Skin epidermis (tissue), 12 donors: ENCODE measurements around the gene SRBD1.

Source experiments
- H3K27ac ChIP-seq, 21 experiments: fragments of 200-600 bp; sonication (generic) in 11 of 21; one replicate each; pipeline ENCODE4 v1.5.0; 2020; ENCODE audit warnings: mild to moderate bottlenecking in 3 of 21, inconsistent platforms in 2 of 21, moderate library complexity in 2 of 21
- H3K4me3 ChIP-seq, 7 experiments: fragments of 200-600 bp; sonication (generic) in 2 of 7; one replicate each; pipeline ENCODE4 v1.5.0; 2020; ENCODE audit warnings: inconsistent platforms in 2 of 7, mild to moderate bottlenecking in 2 of 7, moderate library complexity in 1 of 7

Gene SRBD1

GRCh38 chr2:45343251-45344017 lies 267.6 kb downstream of the SRBD1 start:
- Histone ChIP-seq H3K4me3 (no peak overlapping the region), H3K27ac (no peak overlapping the region)

- H3K27ac ChIP-seq, result no peak overlapping the region
These were observed 270.7 kb downstream of the SRBD1 start for GRCh38 chr2:45340318-45340717.

DNA sequence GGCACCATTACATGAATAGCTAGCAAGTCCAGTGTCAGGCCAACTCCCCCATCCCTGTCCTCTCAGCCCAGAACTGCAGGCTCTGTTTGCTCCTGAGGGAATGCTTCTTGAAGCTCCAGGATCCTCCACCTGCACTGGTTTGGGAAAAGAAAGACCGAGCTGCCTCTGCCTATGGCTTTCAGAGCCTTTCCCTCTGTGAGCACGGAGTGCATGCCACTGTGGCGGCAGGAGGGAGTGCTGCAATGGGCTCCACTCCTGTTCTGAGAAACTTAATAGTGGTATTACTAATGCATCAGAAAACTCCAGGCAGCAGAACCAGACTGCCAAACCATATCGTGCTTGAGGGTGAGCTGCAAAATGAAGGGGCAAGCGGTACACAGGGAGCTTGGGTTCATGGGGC lies 271.8 kb downstream of the SRBD1 start:
- no peak overlapping the region for H3K27ac ChIP-seq
- no peak overlapping the region for H3K4me3 ChIP-seq

More at GRCh38 chr2:45340318-45340717, 270.7 kb downstream of the SRBD1 start:
- no peak overlapping the region for H3K4me3 ChIP-seq
